GM21526 (cell line): ENCODE results near the gene ABHD18.
A peak's percentile ranks its signal among the peaks of the same experiment; 100 is the strongest.
"Not testable (repeated sequence)": the region's sequence is repeated elsewhere in the genome, so short reads cannot be mapped to it uniquely, and the experiment has no call there.

ENCODE experiments used
- ATAC-seq: cut with Tn5 transposase; IDR thresholded peaks from one replicate; pipeline ENCODE4 v1.9.1; 2021; ENCODE audit warnings: moderate library complexity; ENCODE audit not compliant: unreplicated experiment, low FRiP score

ABHD18 gene

DNA sequence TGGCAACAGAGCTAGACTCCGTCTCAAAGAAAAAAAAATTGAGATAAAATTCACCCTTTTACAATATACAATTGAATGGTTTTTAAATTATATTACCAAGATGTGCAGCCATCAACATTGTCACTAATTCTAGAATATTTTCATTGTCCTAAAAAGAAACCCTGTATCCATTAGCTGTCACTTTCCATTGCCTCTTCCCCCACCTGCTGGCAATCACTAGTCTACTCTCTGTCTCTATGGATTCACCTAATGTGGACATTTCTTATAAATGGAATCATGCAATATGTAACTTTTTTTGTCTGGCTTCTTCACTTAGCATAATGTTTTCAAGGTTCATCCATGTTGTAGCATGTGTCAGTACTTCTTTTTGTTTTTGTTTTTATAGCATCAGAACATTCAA is 20.8 kb downstream of the ABHD18 start:
- no peak for ATAC-seq

GRCh38 chr4:127988638-127989037 is 23.4 kb downstream of the ABHD18 start:
- no peak for ATAC-seq

DNA sequence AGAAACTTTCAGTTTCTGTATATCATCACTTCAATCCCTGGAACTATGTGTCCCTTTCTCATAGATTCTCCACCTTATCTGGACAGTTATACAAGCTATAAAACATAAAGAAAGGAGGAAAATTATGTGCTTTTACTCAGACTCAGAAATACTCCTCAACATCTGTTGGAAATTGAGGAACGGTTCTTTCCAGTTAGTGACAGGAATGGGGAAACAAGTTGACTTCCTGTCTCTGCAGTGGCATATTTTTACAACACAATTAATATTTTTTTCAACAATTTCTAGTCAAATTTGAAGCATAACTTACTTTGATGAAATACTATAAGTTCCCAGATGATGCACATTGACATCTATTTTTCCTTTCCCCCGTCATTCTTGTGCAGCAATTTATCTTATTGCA is 27.9 kb downstream of the ABHD18 start:
- ATAC-seq, result no peak

DNA sequence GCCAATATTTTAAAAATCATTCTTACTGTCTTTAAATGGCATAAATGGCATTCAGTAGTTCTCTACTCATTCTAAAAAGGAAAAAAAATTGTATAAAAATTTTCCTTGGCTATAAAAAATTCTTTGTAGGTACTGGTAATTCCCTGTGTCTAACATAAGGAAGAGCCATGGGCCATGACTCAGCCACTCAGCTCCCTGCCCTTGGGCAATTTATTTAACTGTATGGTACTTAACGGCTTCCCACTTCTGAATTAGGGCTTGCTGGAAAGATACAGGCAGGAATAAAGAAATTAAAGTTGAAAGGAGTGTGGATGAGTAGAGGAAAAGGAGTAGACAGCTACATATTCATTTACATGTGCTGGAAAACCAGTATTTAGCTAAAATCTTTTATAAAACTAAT is 30.6 kb downstream of the ABHD18 start:
- ATAC-seq, result no peak

- ATAC-seq, result not testable (repeated sequence)
Measured at GRCh38 chr4:127996521-127996920, 31.3 kb downstream of the ABHD18 start.

DNA sequence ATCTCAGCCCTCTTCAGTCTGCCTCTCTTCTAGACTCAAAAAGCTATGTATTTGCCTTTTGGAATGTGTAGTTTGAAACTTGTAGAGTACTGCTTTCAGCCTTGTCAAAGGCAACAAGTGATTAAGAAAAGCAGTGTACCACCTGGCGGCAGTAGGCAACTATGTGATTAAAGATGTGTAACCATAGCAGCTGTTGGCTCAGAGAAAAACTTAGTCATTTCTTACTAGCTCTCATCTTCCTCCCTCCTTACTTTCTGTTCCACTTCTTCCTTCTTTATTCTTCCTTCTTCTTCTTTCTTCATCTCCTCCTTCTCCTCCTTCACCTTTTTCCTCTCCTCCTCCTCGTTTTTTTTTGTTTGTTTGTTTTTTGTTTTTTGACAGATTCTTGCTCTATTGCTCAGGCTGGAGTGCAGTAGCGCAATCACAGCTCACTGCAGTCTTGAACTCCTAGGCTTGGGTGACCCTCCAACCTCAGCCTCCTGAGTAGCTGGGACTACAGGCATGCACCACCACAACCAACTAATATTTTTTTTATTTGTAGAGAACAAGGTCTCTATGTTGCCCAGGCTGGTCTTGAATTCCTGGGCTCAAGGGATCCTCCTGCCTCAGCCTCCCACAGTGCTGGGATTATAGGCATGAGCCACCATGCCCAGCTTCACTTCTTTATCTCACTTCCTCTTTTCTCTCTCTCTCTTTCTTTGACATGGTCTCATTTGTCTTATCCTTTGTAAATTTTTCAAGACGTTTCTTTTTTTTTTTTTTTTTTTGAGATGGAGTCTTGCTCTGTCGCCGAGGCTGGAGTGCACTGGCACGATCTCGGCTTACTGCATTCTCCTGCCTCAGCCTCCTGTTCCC is 32.6 kb downstream of the ABHD18 start:
- ATAC-seq, result peak; percentile 99

GRCh38 chr4:128006592-128006991 is 41.4 kb downstream of the ABHD18 start:
- ATAC-seq, result no peak

DNA sequence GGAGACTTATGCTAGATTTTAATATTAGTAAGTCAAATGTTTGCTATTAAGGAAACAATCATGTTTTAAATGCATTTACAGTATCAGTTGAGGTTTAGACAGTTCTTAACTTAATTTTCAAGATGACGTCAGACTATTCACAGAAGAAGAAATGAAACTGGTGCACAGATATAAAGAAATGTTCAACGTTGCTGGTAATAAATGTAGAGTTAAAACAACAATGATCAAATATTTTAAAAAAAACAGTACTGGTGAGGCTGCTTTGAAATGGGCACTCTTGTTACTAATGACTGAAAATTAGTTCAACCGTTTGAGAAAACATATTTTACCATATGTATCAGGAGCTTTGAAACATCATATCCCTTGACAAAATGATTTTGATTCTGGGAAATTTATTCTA is 44.2 kb downstream of the ABHD18 start:
- no peak for ATAC-seq

DNA sequence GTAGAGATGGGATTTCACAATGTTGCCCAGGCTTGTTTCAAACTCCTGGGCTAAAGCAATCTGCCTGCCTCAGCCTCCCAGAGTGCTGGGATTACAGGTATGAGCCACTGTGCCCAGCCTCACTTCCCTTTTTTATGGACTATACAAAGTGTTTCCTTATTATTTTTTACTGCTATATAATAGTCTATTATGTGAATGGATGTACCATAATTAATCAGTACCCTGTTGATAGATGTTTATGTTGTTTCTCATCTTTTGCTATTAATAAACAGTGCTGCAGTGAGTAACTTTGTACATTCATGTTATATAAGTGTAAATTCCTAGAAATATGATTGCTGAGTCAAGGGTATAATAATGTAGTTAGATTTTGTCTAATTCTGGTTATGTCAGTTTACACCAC is 60.1 kb downstream of the ABHD18 start:
- no peak for ATAC-seq

GRCh38 chr4:128029907-128030306 is 64.7 kb downstream of the ABHD18 start:
- no peak for ATAC-seq

DNA sequence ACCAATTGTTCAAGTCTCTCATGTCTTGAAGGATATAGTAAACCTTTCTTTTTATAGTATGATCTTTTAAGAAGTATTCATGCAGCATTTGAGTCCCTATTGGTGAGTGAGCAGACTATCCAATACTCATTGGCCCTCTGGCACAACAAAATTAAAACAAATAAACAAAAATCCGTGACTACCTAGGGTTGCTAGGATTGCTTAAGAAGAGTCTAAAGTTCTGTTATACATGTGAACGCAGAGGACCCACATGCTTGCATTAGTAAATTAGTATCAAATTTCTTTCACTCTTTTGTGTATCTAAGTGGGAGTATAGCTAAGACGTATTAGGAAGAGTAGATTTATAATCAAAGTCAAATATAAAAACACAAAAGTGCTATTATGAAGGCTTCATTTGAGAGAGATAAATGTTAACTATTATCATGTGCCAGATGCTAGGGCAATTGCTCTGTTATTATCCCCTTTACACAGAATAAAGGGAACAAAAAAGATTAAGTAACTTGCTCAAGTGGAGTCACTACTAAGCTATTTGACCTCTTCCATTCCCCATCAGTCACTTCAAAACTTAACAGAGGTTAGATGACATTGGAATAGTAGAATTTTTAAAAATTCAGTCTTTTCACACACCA is 66.7 kb downstream of the ABHD18 start:
- no peak for ATAC-seq

- no peak for ATAC-seq
Measured at GRCh38 chr4:128039568-128039967, 74.4 kb downstream of the ABHD18 start.

- ATAC-seq, result not testable (repeated sequence)
Measured at GRCh38 chr4:128047019-128047418, 81.8 kb downstream of the ABHD18 start.

DNA sequence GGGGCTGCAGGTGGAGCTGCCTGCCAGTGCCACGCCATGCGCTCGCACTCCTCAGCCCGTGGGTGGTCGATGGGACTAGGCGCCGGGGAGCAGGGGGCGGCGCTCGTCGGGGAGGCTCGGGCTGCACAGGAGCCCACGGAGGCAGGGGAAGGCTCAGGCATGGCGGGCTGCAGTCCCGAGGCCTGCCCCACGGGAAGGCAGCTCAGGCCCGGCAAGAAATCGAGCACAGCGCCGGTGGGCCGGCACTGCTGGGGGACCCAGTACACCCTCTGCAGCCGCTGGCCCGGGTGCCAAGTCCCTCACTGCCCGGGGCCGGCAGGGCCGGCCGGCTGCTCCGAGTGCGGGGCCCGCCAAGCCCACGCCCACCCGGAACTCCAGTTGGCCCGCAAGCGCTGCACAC is 82.3 kb downstream of the ABHD18 start:
- not testable (repeated sequence) for ATAC-seq

DNA sequence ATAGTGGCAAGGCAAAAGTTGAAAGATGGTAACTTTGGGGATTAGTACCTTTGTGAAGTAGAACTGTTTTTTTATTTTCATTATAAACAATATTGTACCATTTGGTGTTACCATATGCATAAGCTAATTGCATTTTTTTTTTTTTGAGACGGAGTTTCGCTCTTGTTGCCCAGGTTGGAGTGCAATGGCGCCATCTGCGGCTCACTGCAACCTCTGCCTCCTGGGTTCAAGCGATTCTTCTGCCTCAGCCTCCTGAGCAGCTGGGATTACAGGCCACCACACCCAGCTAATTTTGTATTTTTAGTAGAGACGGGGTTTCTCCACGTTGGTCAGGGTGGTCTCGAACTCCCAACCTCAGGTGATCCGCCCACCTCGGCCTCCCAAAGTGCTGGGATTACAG is 86.0 kb downstream of the ABHD18 start:
- not testable (repeated sequence) for ATAC-seq

DNA sequence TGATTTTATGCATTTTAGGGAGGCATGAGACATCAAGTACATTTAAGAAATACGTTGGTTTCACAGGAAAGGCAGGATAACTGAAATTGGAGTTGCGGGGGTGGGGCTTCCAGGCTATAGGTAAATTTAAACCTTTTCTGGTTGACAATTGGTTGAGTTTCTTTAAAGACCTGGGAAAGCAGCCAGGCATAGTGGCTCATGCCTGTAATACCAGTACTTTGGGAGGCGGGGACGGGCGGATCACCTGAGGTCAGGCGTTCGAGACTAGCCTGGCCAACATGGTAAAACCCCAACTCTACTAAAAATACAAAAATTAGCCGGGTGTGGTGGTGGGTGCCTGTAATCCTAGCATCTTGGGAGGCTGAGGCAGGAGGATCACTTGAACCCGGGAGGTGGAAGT is 89.7 kb downstream of the ABHD18 start:
- not testable (repeated sequence) for ATAC-seq

DNA sequence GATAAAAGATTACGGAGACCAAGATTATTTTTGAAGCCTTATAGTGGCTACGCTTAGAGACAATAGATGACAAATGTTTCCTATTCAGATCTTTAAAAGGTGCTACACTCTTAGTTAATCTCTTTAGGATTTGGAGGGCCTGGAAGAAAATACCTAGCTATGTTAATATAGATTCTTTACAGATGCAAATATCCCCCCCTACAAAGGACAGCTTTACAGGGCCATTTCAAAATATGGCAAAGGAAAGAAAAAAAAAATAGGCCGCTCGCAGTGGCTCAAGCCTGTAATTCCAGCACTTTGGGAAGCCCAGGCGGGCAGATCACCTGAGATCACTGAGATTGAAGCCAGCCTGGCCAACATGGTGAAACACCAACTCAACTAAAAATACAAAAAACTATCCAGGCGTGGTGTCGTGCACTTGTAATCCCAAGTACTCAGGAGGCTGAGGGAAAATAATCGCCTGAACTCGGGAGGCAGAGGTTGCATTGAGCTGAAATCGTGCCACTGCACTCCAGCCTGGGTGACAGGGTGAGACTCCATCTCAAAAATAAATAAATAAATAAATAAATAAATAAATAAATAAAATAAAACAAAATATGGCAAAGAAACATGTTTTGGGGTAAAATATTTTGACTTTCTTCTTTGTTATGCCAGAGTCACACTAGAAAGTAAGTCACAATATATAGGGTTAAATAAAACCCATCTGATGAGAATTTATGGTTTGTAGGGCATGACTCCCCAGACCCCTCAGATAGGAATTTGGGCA is 90.4 kb downstream of the ABHD18 start:
- not testable (repeated sequence) for ATAC-seq

- no peak for ATAC-seq
Measured at GRCh38 chr4:128056396-128056795, 91.2 kb downstream of the ABHD18 start.

DNA sequence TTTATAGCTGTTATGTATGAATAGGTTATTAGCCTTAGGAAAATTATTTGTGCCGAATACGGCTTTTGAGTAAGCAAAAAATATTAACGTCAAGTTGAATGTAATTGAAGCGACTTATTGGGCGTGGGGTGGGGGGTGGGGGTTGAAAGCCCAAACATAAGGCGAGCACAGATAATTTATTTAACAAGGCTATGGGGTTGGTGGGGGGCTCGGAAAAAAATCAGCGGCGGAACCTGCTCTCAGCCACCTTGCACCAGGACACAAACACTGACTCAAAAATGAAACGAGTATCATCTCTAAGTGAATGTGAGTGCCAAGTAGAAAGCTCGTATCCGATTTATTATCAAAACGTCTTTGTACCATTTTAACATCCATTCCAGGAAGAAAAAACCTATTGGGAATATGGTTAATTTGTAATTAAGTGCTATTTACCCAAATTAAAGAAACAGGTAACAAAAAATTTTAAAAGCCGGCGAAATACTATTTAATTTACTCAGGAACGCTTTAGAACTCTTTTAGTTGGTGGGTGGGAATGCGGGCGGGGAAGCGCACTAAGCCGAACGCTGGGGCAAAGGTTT is 95.0 kb downstream of the ABHD18 start:
- ATAC-seq, result no peak

DNA sequence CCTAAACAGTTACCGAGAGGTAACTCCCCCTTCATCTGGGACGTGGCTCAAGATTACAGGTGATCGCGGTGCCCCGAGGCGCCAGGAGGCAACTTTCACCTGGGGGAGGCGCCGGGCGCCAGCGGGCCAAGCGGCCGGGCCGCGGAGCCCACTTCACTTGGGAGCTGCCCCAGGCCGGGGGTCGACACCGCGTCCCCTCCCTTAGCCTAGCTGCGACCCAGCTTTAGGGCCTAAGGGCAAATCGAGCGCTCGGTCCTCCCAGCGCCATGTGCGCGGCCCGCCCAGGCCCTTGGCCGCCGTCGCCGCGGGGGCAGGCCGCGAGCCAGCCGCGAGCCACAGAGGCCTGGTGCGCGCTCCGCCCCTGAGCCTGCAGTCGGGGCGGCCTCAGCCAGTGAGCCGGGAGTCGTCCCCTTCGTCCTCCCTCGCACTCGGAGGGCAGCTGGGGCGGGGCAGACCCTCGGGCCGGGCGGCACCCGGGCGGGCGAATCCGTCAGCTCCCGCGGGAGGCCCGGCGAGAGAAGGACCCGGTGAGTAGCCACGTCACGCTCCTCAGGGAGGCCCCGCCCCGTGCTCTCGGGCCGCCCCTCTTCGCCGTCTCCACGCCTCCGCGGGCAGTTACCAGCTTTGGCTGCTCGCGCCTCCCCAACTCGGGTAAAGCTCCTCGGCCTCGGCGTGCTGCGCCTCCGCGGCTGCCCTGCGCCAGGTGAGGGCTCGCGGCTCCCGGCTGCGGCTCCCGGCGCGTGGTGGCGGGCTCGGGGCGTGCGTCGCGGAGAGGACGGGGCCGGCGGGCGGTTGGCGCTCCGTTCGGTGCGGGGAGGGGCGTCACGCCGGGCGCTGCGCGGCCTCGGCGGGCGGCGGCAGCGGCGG is 95.7 kb downstream of the ABHD18 start, which contains the start of gene LARP1B:
Gene LARP1B, plus strand, starts transcription at position 614 of the 867 bp plus-strand sequence. CDS start 13,640 bp downstream, outside the sequence.
- ATAC-seq, result peak; percentile 89
